Epithelial cell of prostate (primary cell): Measurements from ENCODE around the gene ARHGAP15.

Experiments used
- DNase-seq: peaks from one replicate; pipeline ENCODE4 v3.0.0-alpha.2; 2011; ENCODE audit warnings: low read depth, low spot score
- H3K27ac ChIP-seq: fragments of 450-650 bp; 2 replicates; pipeline ENCODE4 v1.5.1; 2017; ENCODE audit warnings: mild to moderate bottlenecking

Gene ARHGAP15

DNA sequence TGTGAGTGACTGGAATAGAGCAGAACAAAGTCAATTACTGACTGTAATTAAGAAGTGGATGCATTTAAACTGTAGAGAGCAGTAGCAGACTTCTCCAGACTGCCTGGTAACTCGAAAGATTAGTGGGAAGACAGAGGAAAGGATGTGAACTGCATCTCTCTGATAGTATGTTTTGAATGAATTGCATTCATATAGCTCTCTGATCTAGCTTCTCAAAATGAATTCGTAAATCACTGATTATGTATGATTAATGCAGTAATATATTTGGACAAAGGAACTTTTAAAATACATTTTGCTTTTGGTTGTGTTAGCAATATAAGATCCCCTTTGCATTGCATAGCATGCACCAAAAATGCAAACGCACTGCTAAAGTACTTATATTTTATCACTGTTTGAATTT, 304.0 kb downstream of the ARHGAP15 start:
- DNase-seq = no peak
- no peak overlapping the region for H3K27ac ChIP-seq

GRCh38 chr2:143433840-143434239, 304.6 kb downstream of the ARHGAP15 start:
- H3K27ac ChIP-seq = no peak overlapping the region
- no peak for DNase-seq

GRCh38 chr2:143434445-143434844, 305.2 kb downstream of the ARHGAP15 start:
- H3K27ac ChIP-seq = no peak overlapping the region
- DNase-seq = no peak

DNA sequence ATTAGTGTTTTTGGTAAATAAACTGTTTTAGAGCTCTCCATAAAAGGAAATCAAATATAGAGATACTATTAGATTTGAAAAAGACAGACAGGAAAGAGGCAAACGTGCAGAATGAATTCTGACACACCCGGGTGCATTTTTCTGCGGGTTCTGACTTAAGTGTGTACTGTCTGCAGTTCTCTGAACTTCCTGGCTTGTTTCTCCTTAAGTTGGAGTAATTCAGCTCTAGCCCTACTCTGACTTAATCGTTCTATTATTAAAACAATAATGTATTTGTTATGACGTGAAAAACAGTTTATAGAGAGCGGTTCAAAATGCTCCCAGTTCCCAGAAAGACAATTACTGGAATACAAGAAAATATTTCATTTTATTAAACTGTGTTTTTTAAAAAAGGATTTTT, 305.9 kb downstream of the ARHGAP15 start:
- DNase-seq = no peak

DNA sequence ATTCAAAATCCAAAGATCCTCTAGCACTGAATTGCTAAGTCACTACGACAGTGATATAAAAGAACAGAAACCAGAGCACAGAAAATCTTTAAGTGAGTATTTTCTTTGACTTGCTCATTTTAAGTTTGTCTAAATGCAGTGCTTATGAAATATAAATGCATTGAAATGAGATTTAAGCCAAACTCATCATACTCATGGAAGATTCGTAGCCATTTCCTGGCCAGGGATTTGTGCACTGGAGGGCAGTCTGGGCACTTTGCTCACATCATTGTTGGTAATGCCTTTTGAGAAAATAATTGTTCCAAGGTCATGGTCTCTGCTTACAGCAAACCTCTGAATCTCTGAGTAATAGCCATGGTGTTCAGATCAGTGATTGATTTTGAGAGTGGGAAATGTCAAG, 307.7 kb downstream of the ARHGAP15 start:
- H3K27ac ChIP-seq = no peak overlapping the region
- no peak for DNase-seq

More for the DNA sequence above, 305.9 kb downstream of the ARHGAP15 start:
- no peak overlapping the region for H3K27ac ChIP-seq

DNA sequence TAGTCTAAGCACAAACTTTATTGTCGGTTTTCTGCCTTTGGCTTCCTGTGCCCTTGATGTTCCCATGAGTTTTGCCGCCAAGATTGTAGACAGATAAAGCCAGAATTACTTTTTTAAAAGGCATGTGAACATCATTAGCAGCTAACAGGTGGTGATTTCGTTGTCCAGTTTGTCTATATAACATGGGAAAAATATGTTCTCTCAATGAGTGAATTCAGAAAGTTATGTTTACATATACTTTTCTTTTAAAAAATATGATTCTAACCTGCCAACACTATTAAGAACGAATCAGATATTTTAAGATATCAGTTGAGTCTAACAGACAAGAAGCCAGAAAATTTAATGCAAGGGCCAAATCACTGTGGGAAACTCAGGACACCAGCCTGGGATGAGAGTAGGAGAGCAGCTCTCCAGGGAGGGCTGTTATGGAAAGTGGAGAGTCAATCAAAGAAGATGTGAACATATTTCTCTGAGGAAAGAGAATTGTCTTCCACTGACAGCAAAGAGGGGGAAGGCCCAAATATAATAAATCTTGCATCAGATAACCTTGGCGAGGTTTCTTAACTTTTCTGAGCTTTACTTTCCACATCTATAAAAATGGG, 311.3 kb downstream of the ARHGAP15 start:
- no peak overlapping the region for H3K27ac ChIP-seq
- no peak for DNase-seq

GRCh38 chr2:143442193-143442592, 313.0 kb downstream of the ARHGAP15 start:
- DNase-seq = no peak
- H3K27ac ChIP-seq = no peak overlapping the region

DNA sequence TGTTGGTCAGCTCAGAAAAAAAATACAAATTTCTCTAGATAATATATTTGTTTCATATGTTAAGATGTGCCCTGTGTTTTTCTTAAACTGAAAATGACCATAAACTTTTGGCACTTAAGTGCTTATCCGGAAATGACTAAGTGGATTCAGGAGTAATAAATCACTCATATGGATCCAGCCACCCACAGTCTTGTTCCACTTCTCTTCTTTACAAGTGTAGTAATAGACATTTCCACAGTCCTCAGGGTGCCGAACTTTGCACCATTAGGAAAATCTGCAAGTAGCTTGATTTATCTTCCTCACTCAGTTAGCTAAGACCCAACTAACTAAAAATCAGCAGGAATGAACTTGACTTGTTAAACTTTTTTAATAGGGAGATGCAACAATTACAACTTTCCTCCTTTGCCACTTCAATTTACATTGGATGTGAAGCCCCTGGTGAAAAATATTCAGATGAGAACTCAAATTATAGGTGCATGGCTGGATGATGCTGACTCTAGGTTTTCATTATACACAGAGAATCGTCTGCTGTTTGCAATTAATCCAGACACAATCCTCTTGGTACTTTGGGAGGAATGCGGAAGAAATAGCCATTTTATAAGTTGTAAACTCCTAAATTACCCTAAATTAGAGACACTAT, 322.5 kb downstream of the ARHGAP15 start:
- H3K27ac ChIP-seq = no peak overlapping the region
- DNase-seq = peak; percentile 16

- DNase-seq = no peak
- H3K27ac ChIP-seq = no peak overlapping the region
Observed at GRCh38 chr2:143452817-143453451, 323.7 kb downstream of the ARHGAP15 start.

GRCh38 chr2:143453981-143454511, 324.8 kb downstream of the ARHGAP15 start:
- no peak for DNase-seq
- no peak overlapping the region for H3K27ac ChIP-seq

GRCh38 chr2:143455317-143455716, 326.1 kb downstream of the ARHGAP15 start:
- H3K27ac ChIP-seq = no peak overlapping the region
- DNase-seq = no peak

DNA sequence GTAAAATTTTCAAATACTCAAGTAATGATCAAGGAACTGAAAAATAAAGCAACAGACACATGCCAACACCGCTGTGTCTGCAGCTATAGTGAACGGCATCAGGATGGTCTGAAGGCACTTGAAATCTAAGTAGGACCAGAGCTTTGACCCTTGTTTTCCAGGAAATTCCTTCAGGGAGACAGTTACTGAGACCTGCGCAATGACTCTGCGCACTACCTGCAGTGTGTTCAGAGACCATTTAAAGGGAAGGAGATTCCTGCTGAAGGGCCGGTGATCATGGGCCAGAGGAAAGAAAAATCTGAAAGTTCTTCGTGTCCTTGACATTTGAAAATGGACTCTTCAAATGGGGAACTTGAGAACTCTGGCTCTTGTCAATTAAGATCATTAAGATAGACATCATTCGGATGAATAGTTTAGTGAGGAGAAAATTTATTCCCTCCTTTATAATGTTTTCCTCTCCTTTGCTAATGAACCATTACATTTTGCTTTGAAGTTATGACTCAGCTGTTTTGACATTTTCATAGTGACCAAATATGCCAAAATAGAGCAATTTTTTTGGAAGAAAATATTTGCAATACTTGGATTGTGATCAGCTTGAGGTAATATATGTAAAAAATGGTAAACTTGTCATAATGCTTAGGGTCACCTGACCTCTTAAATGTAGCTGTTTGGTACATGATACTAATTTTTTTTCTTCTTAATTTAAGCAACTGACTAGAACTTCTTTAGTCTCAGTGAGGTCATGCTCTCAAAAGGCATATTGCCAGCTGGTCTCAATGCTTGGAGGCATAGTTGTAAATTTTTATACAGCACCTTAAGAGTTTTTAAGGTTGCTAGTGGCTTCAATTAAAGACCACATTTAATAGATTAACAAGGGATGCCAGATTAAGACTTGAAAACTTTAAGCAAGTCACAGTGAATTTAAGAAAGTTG, 329.3 kb downstream of the ARHGAP15 start:
- H3K27ac ChIP-seq = no peak overlapping the region
- DNase-seq = no peak

- no peak overlapping the region for H3K27ac ChIP-seq
- no peak for DNase-seq
Observed at GRCh38 chr2:143460382-143460781, 331.2 kb downstream of the ARHGAP15 start.

GRCh38 chr2:143463719-143464118, 334.5 kb downstream of the ARHGAP15 start:
- no peak for DNase-seq
- H3K27ac ChIP-seq = no peak overlapping the region

DNA sequence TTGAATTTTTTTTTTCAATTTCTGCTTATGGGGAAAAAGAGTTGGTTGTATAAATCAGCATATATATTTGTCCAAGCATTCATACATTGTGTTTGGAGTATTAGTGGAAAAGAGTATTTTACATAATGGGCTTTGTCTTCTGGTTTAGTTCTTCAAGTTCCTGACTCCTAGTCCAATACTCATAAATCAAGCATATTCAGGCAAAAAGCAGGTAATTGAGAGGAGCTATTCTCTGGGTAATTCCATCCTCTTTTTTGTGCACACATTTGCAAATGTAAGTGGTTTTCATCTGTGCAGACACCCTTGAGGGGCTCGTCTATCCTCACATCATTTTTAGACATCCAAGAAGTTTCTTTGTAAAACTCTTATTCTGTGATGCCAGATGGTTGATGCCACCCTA, 337.2 kb downstream of the ARHGAP15 start:
- H3K27ac ChIP-seq = no peak overlapping the region
- no peak for DNase-seq

GRCh38 chr2:143467011-143467410, 337.8 kb downstream of the ARHGAP15 start:
- DNase-seq = no peak
- no peak overlapping the region for H3K27ac ChIP-seq

DNA sequence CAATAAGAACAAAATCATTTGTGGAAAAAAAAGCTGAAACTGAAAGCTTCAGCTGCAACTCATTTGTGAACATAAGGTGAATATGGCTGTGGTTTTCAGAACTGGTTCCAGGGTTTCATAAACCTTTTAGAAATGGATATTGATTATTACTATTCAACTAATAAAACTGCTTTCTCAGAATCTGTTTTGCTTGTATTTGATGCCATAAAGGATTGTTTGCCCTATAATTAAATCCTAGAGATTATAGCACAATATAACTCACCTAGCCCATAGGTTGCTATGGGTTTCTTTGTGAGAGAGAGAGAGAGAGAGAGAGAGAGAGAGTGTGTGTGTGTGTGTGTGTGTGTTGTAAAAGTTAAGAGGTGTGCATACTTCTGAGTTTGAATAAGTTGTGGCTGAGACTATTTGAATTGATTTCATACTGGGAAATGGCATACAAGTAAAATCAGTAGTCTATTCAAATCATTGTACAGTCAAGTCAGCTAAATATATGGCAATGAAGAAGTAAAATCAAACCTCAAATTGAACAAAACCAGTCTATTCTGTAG, 339.2 kb downstream of the ARHGAP15 start:
- DNase-seq = no peak
- H3K27ac ChIP-seq = no peak overlapping the region

DNA sequence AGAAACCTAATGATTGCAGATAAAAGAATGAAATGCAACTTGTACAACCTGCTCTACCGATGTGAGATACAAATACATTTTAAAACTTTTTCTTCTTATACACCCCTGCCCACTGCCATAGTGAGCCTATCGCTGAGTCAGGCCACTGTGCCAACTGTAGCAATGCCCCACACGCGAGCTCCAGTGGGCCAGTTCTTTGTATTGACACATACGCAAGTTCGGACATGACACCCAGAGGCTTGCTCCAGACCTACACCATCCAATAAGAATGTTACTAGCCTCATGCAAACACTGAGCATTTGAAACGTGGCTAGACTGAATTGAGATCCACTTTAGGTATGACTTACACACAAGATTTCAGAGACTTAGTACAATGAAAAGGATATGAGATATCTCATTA, 340.1 kb downstream of the ARHGAP15 start:
- no peak overlapping the region for H3K27ac ChIP-seq

GRCh38 chr2:143471550-143471949, 342.3 kb downstream of the ARHGAP15 start:
- no peak overlapping the region for H3K27ac ChIP-seq

More for the DNA sequence above, 340.1 kb downstream of the ARHGAP15 start:
- peak; percentile 26 for DNase-seq

GRCh38 chr2:143473216-143473615, 344.0 kb downstream of the ARHGAP15 start:
- no peak overlapping the region for H3K27ac ChIP-seq
- no peak for DNase-seq

More at GRCh38 chr2:143471550-143471949, 342.3 kb downstream of the ARHGAP15 start:
- DNase-seq = no peak
